Right ventricle myocardium superior (tissue), 1 donor: ENCODE results near the gene FUOM. TPM values are rescaled to one million over a fixed set of nuclear protein-coding genes. Genes with fewer than 3 reads are reported as not detected.

Source experiments
- ATAC-seq: fragments of 200-7000 bp; cut with Tn5 transposase; one replicate; pipeline ENCODE4 v1.9.1; 2020; ENCODE audit warnings: mild to moderate bottlenecking; ENCODE audit not compliant: poor library complexity
- DNase-seq: peaks from one replicate; pipeline ENCODE4 v3.0.0-alpha.2; 2020
- intact Hi-C: fragments of 100-400 bp; cut with DNase I; formaldehyde crosslinking; loops from one replicate; pipeline ENCODE4 v1.11.2; 2022
- microRNA-seq: library from miRNA; unstranded; fragments of <30 nt; microRNA quantifications from one replicate; pipeline ENCODE4 v1.2.0, GENCODE V29; 2020
- total RNA-seq: library from RNA; stranded (reverse); fragmentation: NEBNext Ultra II Directional; extraction: Animal tissue kit (Norgen Biotek cat#: 25700); gene quantifications from one replicate; pipeline ENCODE4 v1.2.1, GENCODE V29; 2021
- donor health status: DM: no; HTN: yes; CAD: no; lungs with severe emphysema.

The FUOM gene
- total RNA-seq, 1 donor from 2014 or later = 7.4 TPM

GRCh38 chr10:133308421-133309099 lies 49.3 kb downstream of the FUOM start, which contains the start of the genes TUBGCP2 and ZNF511:
TSS of gene TUBGCP2 (minus strand) at chr10:133308872. CDS start at chr10:133302941, 5,931 bp downstream.
TSS of gene ZNF511 (plus strand) at chr10:133308914. CDS start at chr10:133308944, 30 bp downstream.
- ATAC-seq = peak; percentile 95
- intact Hi-C loops = no loop called here

GRCh38 chr10:133307776-133308420 lies 49.9 kb downstream of the FUOM start:
- ATAC-seq (peak; percentile 30), DNase-seq (peak; percentile 86)
- intact Hi-C loops = no loop called here

More at GRCh38 chr10:133308421-133309099, 49.3 kb downstream of the FUOM start, which contains the start of the genes TUBGCP2 and ZNF511:
- peak; percentile 93 for DNase-seq

GRCh38 chr10:133306941-133307379 lies 50.9 kb downstream of the FUOM start:
- DNase-seq = no peak
- intact Hi-C loops = no loop called here
- no peak for ATAC-seq

- ATAC-seq (no peak), DNase-seq (no peak)
- intact Hi-C loops = no loop called here
Measured at GRCh38 chr10:133306097-133306476, 51.7 kb downstream of the FUOM start.

Small RNA genes within 50 kb of the gene (microRNA-seq; reads per million reads assigned to microRNA genes)
- not detected for gene MIR3944

Other genes starting within 250 kb of the FUOM start
- gene KNDC1, start 197.8 kb downstream of the FUOM start, total RNA-seq = not detected
- not detected for gene UTF1, start 127.8 kb downstream of the FUOM start, total RNA-seq
- gene VENTX, start 120.2 kb downstream of the FUOM start, total RNA-seq = 0.43 TPM
- gene ADAM8, start 81.2 kb downstream of the FUOM start, total RNA-seq = 2.5 TPM
- 38.5 TPM for gene TUBGCP2, start 49.1 kb downstream of the FUOM start, total RNA-seq
- gene ZNF511, start 49.1 kb downstream of the FUOM start, total RNA-seq = 44.8 TPM
- not detected for gene CALY, start 21.1 kb downstream of the FUOM start, total RNA-seq
- not detected for gene PRAP1, start 10.6 kb downstream of the FUOM start, total RNA-seq
- 239 TPM for gene ECHS1, start 15.3 kb upstream of the FUOM start, total RNA-seq
- gene PAOX, start 21.2 kb upstream of the FUOM start, total RNA-seq = 3.4 TPM
- 14.7 TPM for gene MTG1, start 36.1 kb upstream of the FUOM start, total RNA-seq
- gene SPRN, start 66.6 kb upstream of the FUOM start, total RNA-seq = not detected
- gene SCART1, start 95.9 kb upstream of the FUOM start, total RNA-seq = 0.51 TPM
- 1.00 TPM for gene CYP2E1, start 169.3 kb upstream of the FUOM start, total RNA-seq
- gene SYCE1, start 207.6 kb upstream of the FUOM start, total RNA-seq = 0.08 TPM